Endodermal cell (in vitro differentiated cells): Measurements from ENCODE around the gene RRP36. TPM values are rescaled to one million over a fixed set of nuclear protein-coding genes. Genes with fewer than 3 reads are reported as not detected.

Source experiments
- DNase-seq: peaks from one replicate; pipeline ENCODE4 v3.0.0-alpha.2; 2017
- H3K27ac ChIP-seq: 2 replicates; pipeline ENCODE4 v1.5.1; 2013; ENCODE audit warnings: mild to moderate bottlenecking, low read depth, low read length, moderate library complexity
- H3K27me3 ChIP-seq: 2 replicates; pipeline ENCODE4 v1.6.1; 2013; ENCODE audit warnings: mild to moderate bottlenecking, low read length, moderate library complexity; ENCODE audit not compliant: insufficient read depth, control insufficient read depth, poor library complexity, severe bottlenecking
- H3K36me3 ChIP-seq: 2 replicates; pipeline ENCODE4 v1.7.0; 2013; ENCODE audit warnings: mild to moderate bottlenecking, low read length, moderate library complexity; ENCODE audit not compliant: control insufficient read depth, insufficient read depth
- H3K4me1 ChIP-seq: one replicate; pipeline ENCODE4 v1.7.0; 2013; ENCODE audit warnings: low read length; ENCODE audit not compliant: control insufficient read depth, insufficient read depth
- H3K4me3 ChIP-seq: 2 replicates; pipeline ENCODE4 v1.5.1; 2013; ENCODE audit warnings: mild to moderate bottlenecking, low read length, moderate library complexity
- H3K9ac ChIP-seq: 2 replicates; pipeline ENCODE4 v1.6.1; 2013; ENCODE audit warnings: mild to moderate bottlenecking, low read length, moderate library complexity; ENCODE audit not compliant: poor library complexity, severe bottlenecking; ENCODE audit errors: extremely low read depth
- H3K9me3 ChIP-seq: 2 replicates; pipeline ENCODE4 v1.6.1; 2013; ENCODE audit warnings: mild to moderate bottlenecking, low read length, moderate library complexity; ENCODE audit not compliant: control insufficient read depth
- H3K27ac Mint-ChIP-seq: 2 replicates; pipeline ENCODE4 v1.8.0; 2020; ENCODE audit warnings: mixed read lengths
- H3K27me3 Mint-ChIP-seq: 2 replicates; pipeline ENCODE4 v1.8.0; 2021; ENCODE audit warnings: mild to moderate bottlenecking, mixed read lengths; ENCODE audit not compliant: insufficient read depth
- H3K36me3 Mint-ChIP-seq: 2 replicates; pipeline ENCODE4 v1.8.0; 2020; ENCODE audit warnings: low read depth, mixed read lengths
- H3K4me1 Mint-ChIP-seq: 2 replicates; pipeline ENCODE4 v1.8.0; 2020; ENCODE audit warnings: mixed read lengths
- H3K4me3 Mint-ChIP-seq: 2 replicates; pipeline ENCODE4 v1.8.0; 2020; ENCODE audit warnings: mild to moderate bottlenecking, moderate library complexity, mixed read lengths
- H3K9me3 Mint-ChIP-seq: 2 replicates; pipeline ENCODE4 v1.8.0; 2020; ENCODE audit warnings: mild to moderate bottlenecking, mixed read lengths
- CTCF ChIP-seq: fragments of 200-600 bp; sonication (generic); conservative IDR thresholded peaks from 2 replicates; pipeline ENCODE4 v1.5.0; 2021; ENCODE audit warnings: antibody characterized with exemption, mild to moderate bottlenecking
- WGBS, 2 experiments: methylation state at CpG; one replicate each; pipeline versions ENCODE4 v1.1.5 to v1.1.7; 2013; ENCODE audit warnings: missing lambda C conversion rate in 2 of 2, mixed read lengths in 1 of 2; ENCODE audit not compliant: insufficient coverage in 1 of 2, insufficient read length in 1 of 2; 5-methylcytosine and 5-hydroxymethylcytosine counted together
- total RNA-seq, 2 donors: library from RNA; stranded (reverse); fragmentation: NEBNext Ultra II Directional in 1 of 2; extraction: Animal tissue kit (Norgen Biotek cat#: 25700) in 1 of 2; gene quantifications; 2 replicates in 1 of 2; 3 replicates in 1 of 2; pipeline ENCODE4 v1.2.1, GENCODE V29; 2021

Gene RRP36
- total RNA-seq, 2 donors from 2014 or later, result 76.9 to 80.6 TPM

- Histone ChIP-seq H3K4me1 (no peaks in the 10 kb centered on the region), H3K36me3 (peaks cover 9% of the 10 kb centered on the region), H3K27me3 (no peaks in the 10 kb centered on the region), H3K9ac (no peak overlapping the region), H3K9me3 (no peaks in the 10 kb centered on the region), H3K4me3 (no peak overlapping the region), H3K27ac (no peak overlapping the region)
- no peaks in the 10 kb centered on the region for H3K9me3 Mint-ChIP-seq
- no peak overlapping the region for H3K27ac Mint-ChIP-seq
- WGBS, 2 experiments, result 93 to 95% methylated on average over 4 to 8 of the region's 8 CpGs
- no peak for DNase-seq
- no peaks in the 10 kb centered on the region for H3K4me1 Mint-ChIP-seq
- H3K4me3 Mint-ChIP-seq, result no peak overlapping the region
- no peaks in the 10 kb centered on the region for H3K27me3 Mint-ChIP-seq
- no peak for TF ChIP-seq CTCF
- peaks cover 25% of the 10 kb centered on the region for H3K36me3 Mint-ChIP-seq
Observed at GRCh38 chr6:43001843-43002242, 19.6 kb upstream of the RRP36 start.

- 93 to 100% methylated on average over 2 to 5 of the region's 5 CpGs for WGBS, 2 experiments
- Histone ChIP-seq H3K9ac (no peak overlapping the region), H3K27ac (no peak overlapping the region), H3K27me3 (no peaks in the 10 kb centered on the region), H3K36me3 (peaks cover 49% of the 10 kb centered on the region), H3K9me3 (no peaks in the 10 kb centered on the region), H3K4me3 (no peak overlapping the region), H3K4me1 (no peaks in the 10 kb centered on the region)
- no peak overlapping the region for H3K27ac Mint-ChIP-seq
- H3K27me3 Mint-ChIP-seq, result no peaks in the 10 kb centered on the region
- no peaks in the 10 kb centered on the region for H3K9me3 Mint-ChIP-seq
- DNase-seq, result no peak
- H3K4me3 Mint-ChIP-seq, result no peak overlapping the region
- no peaks in the 10 kb centered on the region for H3K4me1 Mint-ChIP-seq
- peaks cover 57% of the 10 kb centered on the region for H3K36me3 Mint-ChIP-seq
- TF ChIP-seq CTCF, result no peak
Observed at GRCh38 chr6:43005844-43006243, 15.6 kb upstream of the RRP36 start.

- no peak for DNase-seq
- Histone ChIP-seq H3K4me1 (no peaks in the 10 kb centered on the region), H3K27ac (no peak overlapping the region), H3K4me3 (no peak overlapping the region), H3K36me3 (peaks cover 53% of the 10 kb centered on the region), H3K9ac (no peak overlapping the region), H3K27me3 (no peaks in the 10 kb centered on the region), H3K9me3 (no peaks in the 10 kb centered on the region)
- 94% methylated on average over 11 of the region's 11 CpGs for WGBS, 2 experiments
- Mint-ChIP-seq H3K27ac (no peak overlapping the region), H3K27me3 (no peaks in the 10 kb centered on the region), H3K9me3 (no peaks in the 10 kb centered on the region), H3K36me3 (peaks cover 59% of the 10 kb centered on the region), H3K4me1 (no peaks in the 10 kb centered on the region), H3K4me3 (no peak overlapping the region)
- no peak for TF ChIP-seq CTCF
Observed at GRCh38 chr6:43006251-43006650, 15.2 kb upstream of the RRP36 start.
